HepG2 (cell line): ENCODE results near the gene NGEF. TPM values are rescaled to one million over a fixed set of nuclear protein-coding genes. Genes with fewer than 3 reads are reported as not detected.

ENCODE experiments used
- AKAP8 ChIP-seq: sonication (generic); formaldehyde crosslinking; IDR thresholded peaks from 2 replicates; pipeline ENCODE4 v1.5.1; 2020; ENCODE audit warnings: mild to moderate bottlenecking, missing genetic modification reagents
- CHD4 ChIP-seq: fragments of 200-600 bp; sonication (generic); IDR thresholded peaks from 2 replicates; pipeline ENCODE4 v1.7.0; 2017; ENCODE audit warnings: mild to moderate bottlenecking, low read length, borderline replicate concordance
- FOXO1 ChIP-seq: sonication (generic); formaldehyde crosslinking; IDR thresholded peaks from 2 replicates; pipeline ENCODE4 v1.4.0; 2020; ENCODE audit warnings: missing genetic modification reagents
- GABPB1 ChIP-seq: IDR thresholded peaks from 2 replicates; pipeline ENCODE4 v1.6.1; 2016; ENCODE audit warnings: mild to moderate bottlenecking, missing genetic modification reagents, moderate library complexity, missing compliant biosample characterization
- KDM6A ChIP-seq: IDR thresholded peaks from 2 replicates; pipeline ENCODE4 v1.6.1; 2016; ENCODE audit warnings: low read depth
- KLF12 ChIP-seq: sonication (generic); formaldehyde crosslinking; IDR thresholded peaks from 2 replicates; pipeline ENCODE4 v1.4.0; 2020; ENCODE audit warnings: missing genetic modification reagents, borderline replicate concordance
- KLF9 ChIP-seq: IDR thresholded peaks from 2 replicates; pipeline ENCODE4 v1.6.1; 2016; ENCODE audit warnings: low read depth
- MED1 ChIP-seq: sonication (generic); formaldehyde crosslinking; IDR thresholded peaks from 2 replicates; pipeline ENCODE4 v1.4.0; 2020; ENCODE audit warnings: missing genetic modification reagents
- NBN ChIP-seq: fragments of 450-650 bp; conservative IDR thresholded peaks from 2 replicates; pipeline ENCODE4 v1.6.1; 2017
- TBL1XR1 ChIP-seq: fragments of 150-350 bp; IDR thresholded peaks from 2 replicates; pipeline ENCODE4 v1.6.1; 2014; ENCODE audit warnings: borderline replicate concordance, low read length; ENCODE audit not compliant: partially characterized antibody
- YEATS4 ChIP-seq: sonication (generic); formaldehyde crosslinking; IDR thresholded peaks from 2 replicates; pipeline ENCODE4 v1.4.0; 2020; ENCODE audit warnings: missing genetic modification reagents, borderline replicate concordance
- ZFP41 ChIP-seq: sonication (generic); formaldehyde crosslinking; IDR thresholded peaks from 2 replicates; pipeline ENCODE4 v1.4.0; 2020; ENCODE audit warnings: mild to moderate bottlenecking, missing genetic modification reagents, borderline replicate concordance
- ZNF121 ChIP-seq: sonication (generic); formaldehyde crosslinking; IDR thresholded peaks from 2 replicates; pipeline ENCODE4 v1.5.0; 2020; ENCODE audit warnings: mild to moderate bottlenecking, missing genetic modification reagents
- ZNF124 ChIP-seq: sonication (generic); formaldehyde crosslinking; IDR thresholded peaks from 2 replicates; pipeline ENCODE4 v1.4.0; 2020; ENCODE audit warnings: missing genetic modification reagents
- ZNF160 ChIP-seq: sonication (generic); formaldehyde crosslinking; IDR thresholded peaks from 2 replicates; pipeline ENCODE4 v1.8.0; 2022; ENCODE audit warnings: mild to moderate bottlenecking, inconsistent platforms, missing genetic modification reagents
- ZNF558 ChIP-seq: sonication (generic); formaldehyde crosslinking; IDR thresholded peaks from 2 replicates; pipeline ENCODE4 v1.9.0; 2022; ENCODE audit warnings: mild to moderate bottlenecking, missing genetic modification reagents, borderline replicate concordance
- ZNF567 ChIP-seq: sonication (generic); formaldehyde crosslinking; IDR thresholded peaks from 2 replicates; pipeline ENCODE4 v1.8.1; 2023; ENCODE audit warnings: mild to moderate bottlenecking, missing genetic modification reagents, borderline replicate concordance
- ZNF598 ChIP-seq: sonication (generic); formaldehyde crosslinking; IDR thresholded peaks from 2 replicates; pipeline ENCODE4 v1.5.1; 2020; ENCODE audit warnings: mild to moderate bottlenecking, missing genetic modification reagents, borderline replicate concordance
- ZNF619 ChIP-seq: sonication (generic); formaldehyde crosslinking; IDR thresholded peaks from 2 replicates; pipeline ENCODE4 v1.4.0; 2020; ENCODE audit warnings: mild to moderate bottlenecking, missing genetic modification reagents
- ZNF746 ChIP-seq: sonication (generic); formaldehyde crosslinking; IDR thresholded peaks from 2 replicates; pipeline ENCODE4 v1.8.0; 2022; ENCODE audit warnings: mild to moderate bottlenecking, missing genetic modification reagents
- ZNF784 ChIP-seq: sonication (generic); formaldehyde crosslinking; IDR thresholded peaks from 2 replicates; pipeline ENCODE4 v1.5.1; 2020; ENCODE audit warnings: missing genetic modification reagents, mild to moderate bottlenecking, borderline replicate concordance
- ZNF839 ChIP-seq: sonication (generic); formaldehyde crosslinking; IDR thresholded peaks from 2 replicates; pipeline ENCODE4 v1.4.0; 2020; ENCODE audit warnings: missing genetic modification reagents, mild to moderate bottlenecking, borderline replicate concordance
- polyA plus RNA-seq, 8 experiments: library from polyadenylated mRNA; depleted of rRNA in 3 of 8; stranded (reverse) in 7 of 8; unstranded in 1 of 8; fragments of >200 nt; fragmentation: Illumina TruSeq in 4 of 8; extraction: Trizol in 4 of 8; gene quantifications; 2 replicates each; pipeline versions ENCODE4 v1.2.1 to v1.2.3, GENCODE V29; 2011 to 2016; ENCODE audit warnings: low read depth in 4 of 8, missing spikeins in 1 of 8, mixed read lengths in 1 of 8; ENCODE audit not compliant: insufficient read depth in 1 of 8
- total RNA-seq, 5 experiments: library from RNA; depleted of rRNA; stranded (reverse); fragments of >200 nt; fragmentation: Illumina TruSeq; extraction: Trizol; gene quantifications; 2 replicates each; pipeline ENCODE4 v1.2.3, GENCODE V29; 2016; ENCODE audit warnings: low read depth in 1 of 5
- TF ChIP-seq, protein P1 (sequence below): sonication (generic); formaldehyde crosslinking; IDR thresholded peaks from 2 replicates; pipeline ENCODE4 v1.5.0; 2020; ENCODE audit warnings: mild to moderate bottlenecking, missing genetic modification reagents
- TF ChIP-seq, protein P2 (sequence below): sonication (generic); formaldehyde crosslinking; IDR thresholded peaks from 2 replicates; pipeline ENCODE4 v1.5.0; 2020; ENCODE audit warnings: missing genetic modification reagents
- TF ChIP-seq, protein P3 (sequence below), 2 experiments: fragments of 450-650 bp in 1 of 2; sonication (generic) in 1 of 2; formaldehyde crosslinking; IDR thresholded peaks; 2 replicates each; pipeline versions ENCODE4 v1.5.0 to v1.8.0; 2020 to 2022; ENCODE audit warnings: mild to moderate bottlenecking in 1 of 2, missing genetic modification reagents in 1 of 2

Gene NGEF
- total and polyA plus RNA-seq, 2 of the 13 experiments (the other 11 are each of a cell fraction or from before 2014, with no cell fraction given), result 14.4 to 36.9 TPM

GRCh38 chr2:233013027-233013461, at the start of gene NGEF (continued):
- TF ChIP-seq, protein P1, sequence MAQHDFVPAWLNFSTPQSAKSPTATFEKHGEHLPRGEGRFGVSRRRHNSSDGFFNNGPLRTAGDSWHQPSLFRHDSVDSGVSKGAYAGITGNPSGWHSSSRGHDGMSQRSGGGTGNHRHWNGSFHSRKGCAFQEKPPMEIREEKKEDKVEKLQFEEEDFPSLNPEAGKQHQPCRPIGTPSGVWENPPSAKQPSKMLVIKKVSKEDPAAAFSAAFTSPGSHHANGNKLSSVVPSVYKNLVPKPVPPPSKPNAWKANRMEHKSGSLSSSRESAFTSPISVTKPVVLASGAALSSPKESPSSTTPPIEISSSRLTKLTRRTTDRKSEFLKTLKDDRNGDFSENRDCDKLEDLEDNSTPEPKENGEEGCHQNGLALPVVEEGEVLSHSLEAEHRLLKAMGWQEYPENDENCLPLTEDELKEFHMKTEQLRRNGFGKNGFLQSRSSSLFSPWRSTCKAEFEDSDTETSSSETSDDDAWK (CRISPR knock-in tag), result no peak
- TF ChIP-seq YEATS4 (CRISPR knock-in tag), result peak; percentile 87
- TF ChIP-seq, protein P2, sequence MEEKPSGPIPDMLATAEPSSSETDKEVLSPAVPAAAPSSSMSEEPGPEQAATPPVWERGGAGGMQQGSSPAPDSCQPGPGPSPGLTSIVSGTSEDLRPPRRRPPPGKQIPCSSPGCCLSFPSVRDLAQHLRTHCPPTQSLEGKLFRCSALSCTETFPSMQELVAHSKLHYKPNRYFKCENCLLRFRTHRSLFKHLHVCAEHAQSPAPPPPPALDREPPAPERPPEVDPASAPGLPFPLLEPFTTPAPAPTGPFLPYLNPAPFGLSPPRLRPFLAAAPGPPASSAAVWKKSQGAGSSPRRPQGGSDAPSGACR (CRISPR knock-in tag), result no peak; the same call in 1 of the 2 replicates
- TF ChIP-seq ZNF839 (CRISPR knock-in tag), result no peak
- TF ChIP-seq KLF9 (CRISPR knock-in tag), result no peak
- TF ChIP-seq AKAP8 (CRISPR knock-in tag), result no peak
- TF ChIP-seq ZNF160 (CRISPR knock-in tag), result no peak
- TF ChIP-seq, protein P3, sequence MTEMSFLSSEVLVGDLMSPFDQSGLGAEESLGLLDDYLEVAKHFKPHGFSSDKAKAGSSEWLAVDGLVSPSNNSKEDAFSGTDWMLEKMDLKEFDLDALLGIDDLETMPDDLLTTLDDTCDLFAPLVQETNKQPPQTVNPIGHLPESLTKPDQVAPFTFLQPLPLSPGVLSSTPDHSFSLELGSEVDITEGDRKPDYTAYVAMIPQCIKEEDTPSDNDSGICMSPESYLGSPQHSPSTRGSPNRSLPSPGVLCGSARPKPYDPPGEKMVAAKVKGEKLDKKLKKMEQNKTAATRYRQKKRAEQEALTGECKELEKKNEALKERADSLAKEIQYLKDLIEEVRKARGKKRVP (CRISPR knock-in tag; IDR thresholded peaks at IDR 0.05), result peak in 1 of 2 experiments; percentile 54; a peak in 1 of 4 replicates
- no peak for TF ChIP-seq TBL1XR1
- 0 out of 2 replicates have a peak, but pooled peaks have one; percentile 13 for TF ChIP-seq ZFP41 (CRISPR knock-in tag)
- TF ChIP-seq ZNF619 (CRISPR knock-in tag), result no peak; the same call in 1 of the 2 replicates
- TF ChIP-seq ZNF558 (CRISPR knock-in tag), result 0 out of 2 replicates have a peak, but pooled peaks have one; percentile 26
- TF ChIP-seq KDM6A (CRISPR knock-in tag), result peak; percentile 99
- no peak for TF ChIP-seq CHD4
- peak; percentile 82; the same call in 1 of the 2 replicates for TF ChIP-seq ZNF746 (CRISPR knock-in tag)
- TF ChIP-seq ZNF121 (CRISPR knock-in tag), result peak; percentile 44; the same call in 1 of the 2 replicates
- no peak for TF ChIP-seq ZNF567
- TF ChIP-seq ZNF124, result no peak; the same call in 1 of the 2 replicates
- no peak for TF ChIP-seq NBN
- no peak; the same call in 1 of the 2 replicates for TF ChIP-seq ZNF598
- no peak; the same call in 1 of the 2 replicates for TF ChIP-seq KLF12 (CRISPR knock-in tag)
- peak; percentile 97 for TF ChIP-seq FOXO1
- peak; percentile 90 for TF ChIP-seq MED1 (CRISPR knock-in tag)
- TF ChIP-seq ZNF784 (CRISPR knock-in tag), result peak; percentile 45; the same call in 1 of the 2 replicates
- peak; percentile 83 for TF ChIP-seq GABPB1
